Activated naive CD4-positive, alpha-beta T cell treated with anti-CD3 and anti-CD28 coated beads for 36 hours (primary cell): ENCODE results near the gene GATB. TPM values are rescaled to one million over a fixed set of nuclear protein-coding genes. Genes with fewer than 3 reads are reported as not detected.
A peak's percentile ranks its signal among the peaks of the same experiment; 100 is the strongest.

Source experiments
- CTCF ChIA-PET: fragments of 350-600 bp; sonication (Branson Sonifier 250); formaldehyde crosslinking; loops from one replicate; lab custom pipeline; 2021; ENCODE audit warnings: antibody characterized with exemption; lab: Charles Lee
- DNase-seq: peaks from one replicate; pipeline ENCODE4 v3.0.0-alpha.2; 2020
- H3K27ac Mint-ChIP-seq: one replicate; pipeline ENCODE4 v1.8.0; 2021; ENCODE audit warnings: mild to moderate bottlenecking, mixed read lengths
- H3K27me3 Mint-ChIP-seq: one replicate; pipeline ENCODE4 v1.8.0; 2021; ENCODE audit warnings: low read depth, mixed read lengths
- H3K36me3 Mint-ChIP-seq: one replicate; pipeline ENCODE4 v1.8.0; 2021; ENCODE audit warnings: low read depth, mixed read lengths
- H3K4me1 Mint-ChIP-seq: one replicate; pipeline ENCODE4 v1.8.0; 2021; ENCODE audit warnings: low read depth, mixed read lengths
- H3K4me3 Mint-ChIP-seq: one replicate; pipeline ENCODE4 v1.8.0; 2021; ENCODE audit warnings: mild to moderate bottlenecking, moderate library complexity, mixed read lengths
- H3K9me3 Mint-ChIP-seq: one replicate; pipeline ENCODE4 v1.8.0; 2021; ENCODE audit warnings: mixed read lengths
- intact Hi-C: fragments of 100-400 bp; cut with micrococcal nuclease; formaldehyde crosslinking; loops from one replicate; pipeline ENCODE4 v1.15.1; 2023
- total RNA-seq, 2 experiments: library from RNA; stranded (reverse); gene quantifications; one replicate each; pipeline ENCODE4 v1.2.3, GENCODE V29; 2021

Gene GATB
- total RNA-seq, 2 experiments from 2014 or later: 15.2 to 22.1 TPM

DNA sequence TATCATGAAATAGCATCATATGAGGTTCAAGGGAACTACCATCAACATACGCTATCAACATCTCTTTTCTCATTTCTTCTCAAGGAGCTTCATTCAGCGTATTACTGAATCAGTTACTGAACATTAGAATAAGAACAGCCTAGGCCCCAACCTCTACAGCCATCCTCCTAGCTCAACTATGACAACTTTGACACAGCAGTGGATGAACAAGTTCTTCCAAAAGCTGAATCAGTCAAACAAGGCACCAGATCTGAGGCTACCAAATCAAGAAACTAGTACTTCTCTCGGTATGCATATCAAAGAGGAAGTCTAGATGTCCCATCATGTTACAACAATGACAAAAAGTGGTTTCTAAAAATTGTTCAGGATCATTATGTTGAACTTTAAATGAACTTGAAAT, 57.4 kb downstream of the GATB start:
- intact Hi-C loops: no loop called here
- Mint-ChIP-seq H3K36me3 (peaks cover 31% of the 10 kb centered on the region), H3K9me3 (no peaks in the 10 kb centered on the region), H3K4me1 (peaks cover 3% of the 10 kb centered on the region), H3K27me3 (no peaks in the 10 kb centered on the region), H3K27ac (no peak overlapping the region), H3K4me3 (no peak overlapping the region)
- no peak for DNase-seq
- CTCF ChIA-PET: no interaction called here

DNA sequence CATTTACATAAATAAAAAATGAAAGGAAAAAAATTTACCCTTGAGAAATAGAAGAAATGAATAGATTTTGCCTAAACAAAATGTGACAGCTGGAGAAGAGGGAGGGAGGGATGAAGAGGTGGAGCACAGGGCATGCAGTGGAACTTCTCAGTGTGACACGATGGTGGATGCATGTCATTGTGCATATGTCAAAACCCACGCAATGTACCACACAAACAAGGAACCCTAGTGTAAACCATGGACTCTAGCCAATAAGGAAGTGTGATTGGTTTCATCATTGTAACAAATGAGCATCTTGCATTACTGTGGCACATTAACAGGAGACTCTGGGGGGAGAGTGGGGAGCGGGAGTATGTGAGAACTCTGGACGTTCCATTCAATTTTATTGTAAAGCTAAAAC, 58.6 kb downstream of the GATB start:
- CTCF ChIA-PET: no interaction called here
- no peaks in the 10 kb centered on the region for H3K27me3 Mint-ChIP-seq
- H3K27ac Mint-ChIP-seq: no peak overlapping the region
- H3K9me3 Mint-ChIP-seq: no peaks in the 10 kb centered on the region
- DNase-seq: no peak
- H3K36me3 Mint-ChIP-seq: peaks cover 36% of the 10 kb centered on the region
- H3K4me1 Mint-ChIP-seq: peaks cover 3% of the 10 kb centered on the region
- intact Hi-C loops: no loop called here
- no peak overlapping the region for H3K4me3 Mint-ChIP-seq

DNA sequence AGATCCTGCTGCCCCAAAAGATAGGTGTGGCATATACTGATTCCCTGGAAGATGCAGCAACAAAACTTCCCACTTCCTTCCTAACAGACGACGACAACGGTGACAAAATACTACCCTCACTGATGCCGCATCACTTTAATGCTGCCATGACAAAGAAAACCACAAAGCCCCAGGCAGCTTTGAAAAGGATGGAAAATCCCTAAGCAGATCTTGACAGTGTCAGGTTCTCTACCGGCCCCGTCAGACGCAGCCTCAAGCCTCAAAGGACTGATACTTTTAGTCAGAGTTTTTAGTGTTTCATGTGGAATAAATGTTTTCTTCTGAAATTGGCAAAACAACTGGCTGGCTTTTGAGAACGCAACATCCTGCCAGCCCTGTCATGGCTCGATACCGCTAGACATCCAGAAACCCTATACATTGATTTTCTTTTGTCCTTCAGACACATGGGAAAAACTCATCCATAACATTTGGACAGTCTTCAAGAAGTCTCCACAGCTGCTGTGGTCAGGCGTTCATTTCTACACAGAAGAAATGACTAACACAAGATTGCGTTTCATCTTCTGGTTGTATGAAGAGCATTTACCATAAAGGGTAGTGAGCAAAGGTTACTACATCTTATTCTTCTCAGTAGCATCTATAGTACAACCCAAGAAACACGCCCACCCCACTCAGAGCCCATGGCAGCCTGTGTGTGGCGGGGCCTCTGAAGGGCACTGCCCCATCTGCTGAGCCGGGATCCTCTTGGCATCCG, 60.1 kb downstream of the GATB start:
- peak overlapping the region; percentile 46 for H3K27ac Mint-ChIP-seq
- H3K27me3 Mint-ChIP-seq: no peaks in the 10 kb centered on the region
- DNase-seq: peak; percentile 57
- peaks cover 38% of the 10 kb centered on the region for H3K36me3 Mint-ChIP-seq
- intact Hi-C loops: no loop called here
- no peak overlapping the region for H3K4me3 Mint-ChIP-seq
- H3K4me1 Mint-ChIP-seq: peaks cover 3% of the 10 kb centered on the region
- CTCF ChIA-PET: no interaction called here
- H3K9me3 Mint-ChIP-seq: no peaks in the 10 kb centered on the region

GRCh38 chr4:151698213-151698612, 62.6 kb downstream of the GATB start:
- peaks cover 3% of the 10 kb centered on the region for H3K4me1 Mint-ChIP-seq
- intact Hi-C loops: no loop called here
- H3K36me3 Mint-ChIP-seq: peaks cover 32% of the 10 kb centered on the region
- H3K9me3 Mint-ChIP-seq: no peaks in the 10 kb centered on the region
- H3K27me3 Mint-ChIP-seq: no peaks in the 10 kb centered on the region
- H3K27ac Mint-ChIP-seq: no peak overlapping the region
- CTCF ChIA-PET: no interaction called here
- no peak overlapping the region for H3K4me3 Mint-ChIP-seq
- DNase-seq: no peak

DNA sequence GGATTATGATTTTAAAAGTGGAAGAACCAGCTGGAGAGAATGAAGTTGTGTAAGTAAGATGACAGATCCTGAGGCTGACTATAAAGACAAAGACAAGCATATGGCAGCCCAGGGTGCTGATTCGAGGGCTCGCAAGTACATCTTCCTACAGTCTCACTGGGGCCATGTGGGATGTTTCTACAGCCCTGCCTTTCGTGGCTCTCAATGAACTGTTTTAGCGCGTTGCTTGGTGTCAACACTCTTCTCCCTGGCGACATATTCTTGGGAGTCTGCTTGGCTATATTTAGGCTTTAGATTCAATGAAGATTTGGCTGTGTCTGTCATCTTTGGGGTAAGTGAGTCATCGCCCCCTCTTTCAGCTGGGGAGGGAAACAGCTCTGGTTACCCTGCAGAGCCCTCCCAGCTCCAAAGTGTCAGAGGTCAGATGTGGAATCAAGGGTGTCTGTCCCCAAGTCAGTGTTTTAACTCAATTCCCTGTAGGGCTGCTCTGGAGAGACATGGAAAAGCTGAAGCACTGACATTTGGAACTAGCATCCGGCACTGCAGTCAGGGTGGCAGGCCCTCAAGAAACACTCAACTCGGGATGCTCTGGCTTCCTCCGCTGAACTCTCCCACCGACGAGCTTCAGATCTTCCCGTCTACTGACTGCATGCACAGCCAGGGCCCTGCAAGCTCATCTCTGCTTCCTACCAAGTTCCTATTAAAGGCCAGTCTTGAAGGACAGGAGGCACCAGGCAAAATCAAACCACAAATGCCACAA, 65.7 kb downstream of the GATB start:
- CTCF ChIA-PET: no interaction called here

DNA sequence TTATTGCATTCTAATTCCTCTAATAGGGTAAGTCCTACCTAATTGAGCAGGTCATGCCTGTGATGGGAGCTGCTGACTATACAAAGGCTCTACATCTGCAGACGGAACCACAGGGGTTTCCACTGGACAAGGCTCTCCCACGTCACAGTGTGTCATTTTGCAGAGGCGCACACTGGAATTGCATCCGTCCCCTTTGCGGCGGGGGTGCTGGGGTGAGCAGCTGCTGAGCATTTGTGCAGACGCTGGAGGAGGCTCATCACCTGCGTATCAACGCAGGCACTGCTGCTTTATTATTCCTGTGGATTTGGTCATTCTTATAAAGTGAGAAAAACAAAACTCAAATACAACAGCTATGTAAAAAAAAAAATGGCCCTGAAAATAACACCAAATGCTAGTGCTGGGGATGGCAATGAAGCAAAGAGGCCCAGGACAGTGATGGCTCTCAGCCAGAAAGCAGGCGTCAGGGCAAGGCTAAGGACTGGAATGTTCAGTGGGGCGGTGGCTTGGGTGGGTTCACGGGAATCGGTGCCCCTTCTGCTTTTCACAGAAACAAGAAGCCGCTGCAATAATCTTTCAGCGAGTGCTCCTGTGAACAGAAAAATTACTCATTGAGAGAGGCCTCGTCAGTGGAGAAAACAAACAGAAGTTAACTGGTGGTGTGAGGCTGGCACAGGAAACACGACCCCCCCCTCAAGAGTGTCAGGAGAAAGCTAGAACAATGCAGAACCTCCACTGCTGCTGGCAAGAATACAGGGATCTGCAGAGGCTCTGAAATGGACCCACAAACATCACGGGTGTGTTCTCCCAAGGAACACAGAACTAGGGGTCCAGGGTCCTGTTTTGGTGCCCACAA, 67.8 kb downstream of the GATB start:
- H3K36me3 Mint-ChIP-seq: peaks cover 12% of the 10 kb centered on the region
- CTCF ChIA-PET: no interaction called here
- no peak for DNase-seq
- H3K27me3 Mint-ChIP-seq: no peaks in the 10 kb centered on the region
- H3K9me3 Mint-ChIP-seq: no peaks in the 10 kb centered on the region
- H3K4me3 Mint-ChIP-seq: no peak overlapping the region
- H3K27ac Mint-ChIP-seq: no peak overlapping the region
- intact Hi-C loops: no loop called here
- no peaks in the 10 kb centered on the region for H3K4me1 Mint-ChIP-seq

More for the DNA sequence above, 65.7 kb downstream of the GATB start:
- DNase-seq: no peak
- Mint-ChIP-seq H3K4me3 (no peak overlapping the region), H3K27me3 (no peaks in the 10 kb centered on the region), H3K27ac (no peak overlapping the region), H3K9me3 (no peaks in the 10 kb centered on the region), H3K4me1 (no peaks in the 10 kb centered on the region), H3K36me3 (peaks cover 16% of the 10 kb centered on the region)
- intact Hi-C loops: no loop called here

DNA sequence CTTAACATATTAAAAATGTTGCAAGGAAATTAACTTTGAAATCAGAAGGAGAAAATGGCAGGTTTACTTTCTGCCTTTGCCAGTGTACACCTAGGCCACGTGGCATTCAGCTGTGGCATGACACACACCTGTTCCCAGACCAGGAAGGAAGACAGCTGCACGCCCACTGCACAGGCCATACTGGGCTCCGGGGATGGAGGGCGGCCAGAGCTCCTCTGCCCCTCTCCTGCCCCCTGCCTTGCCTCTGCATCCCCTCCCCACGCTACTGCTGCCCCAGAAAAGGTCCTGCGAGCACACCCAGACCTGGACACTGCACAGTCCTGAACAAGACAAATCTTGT, 68.4 kb downstream of the GATB start:
- H3K9me3 Mint-ChIP-seq: no peaks in the 10 kb centered on the region
- H3K4me1 Mint-ChIP-seq: no peaks in the 10 kb centered on the region
- no peak for DNase-seq
- H3K27me3 Mint-ChIP-seq: no peaks in the 10 kb centered on the region
- CTCF ChIA-PET: interaction anchor here (0.8 kb wide), 1 partner anchor 110 kb away, joined by 3 read pairs; no protein-coding TSS in a partner anchor
- intact Hi-C loops: no loop called here
- no peak overlapping the region for H3K4me3 Mint-ChIP-seq
- H3K36me3 Mint-ChIP-seq: peaks cover 12% of the 10 kb centered on the region
- H3K27ac Mint-ChIP-seq: no peak overlapping the region

DNA sequence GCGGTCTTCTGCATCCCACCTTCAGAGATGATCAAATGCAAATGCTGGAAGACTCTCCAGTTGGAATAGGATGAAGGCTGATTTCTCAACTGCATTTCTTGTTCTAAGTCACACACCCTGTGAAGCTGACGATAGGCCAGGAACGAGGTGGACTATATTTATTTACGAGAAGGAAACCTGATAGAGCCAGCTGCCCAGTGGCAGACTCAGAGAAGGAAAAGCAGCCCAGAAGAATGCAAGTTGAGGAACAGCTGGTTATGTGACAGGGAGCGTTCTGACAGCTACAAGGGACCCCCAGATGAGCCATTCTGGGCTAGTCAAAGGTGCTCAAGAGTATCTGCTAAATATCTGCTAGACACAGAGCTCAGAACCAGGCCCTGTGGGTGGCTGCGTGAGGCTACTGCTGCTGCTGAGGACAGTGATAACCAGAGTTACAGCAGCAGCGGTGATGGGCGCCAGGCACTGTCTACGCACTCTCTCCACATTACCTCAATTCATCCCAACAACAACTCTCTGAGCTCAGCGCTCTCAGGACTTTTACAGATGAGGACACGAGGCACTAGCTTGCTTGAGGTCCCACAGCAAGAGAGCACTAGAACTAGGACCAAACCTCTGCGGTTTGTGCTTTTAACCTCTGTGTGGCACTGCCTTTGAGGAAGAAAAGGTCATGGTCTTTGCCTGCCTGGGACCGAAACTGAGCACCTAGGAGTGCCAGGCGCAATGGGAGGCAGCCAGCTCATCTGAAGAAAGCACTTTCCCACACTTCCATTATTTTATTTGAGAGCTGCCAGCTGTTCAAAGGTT, 69.0 kb downstream of the GATB start:
- H3K27me3 Mint-ChIP-seq: no peaks in the 10 kb centered on the region
- no peaks in the 10 kb centered on the region for H3K9me3 Mint-ChIP-seq
- H3K27ac Mint-ChIP-seq: no peak overlapping the region
- no peaks in the 10 kb centered on the region for H3K4me1 Mint-ChIP-seq
- DNase-seq: no peak
- intact Hi-C loops: no loop called here
- H3K4me3 Mint-ChIP-seq: no peak overlapping the region
- peaks cover 13% of the 10 kb centered on the region for H3K36me3 Mint-ChIP-seq
- CTCF ChIA-PET: interaction anchor here (0.8 kb wide), 1 partner anchor 110 kb away, joined by 3 read pairs; no protein-coding TSS in a partner anchor

DNA sequence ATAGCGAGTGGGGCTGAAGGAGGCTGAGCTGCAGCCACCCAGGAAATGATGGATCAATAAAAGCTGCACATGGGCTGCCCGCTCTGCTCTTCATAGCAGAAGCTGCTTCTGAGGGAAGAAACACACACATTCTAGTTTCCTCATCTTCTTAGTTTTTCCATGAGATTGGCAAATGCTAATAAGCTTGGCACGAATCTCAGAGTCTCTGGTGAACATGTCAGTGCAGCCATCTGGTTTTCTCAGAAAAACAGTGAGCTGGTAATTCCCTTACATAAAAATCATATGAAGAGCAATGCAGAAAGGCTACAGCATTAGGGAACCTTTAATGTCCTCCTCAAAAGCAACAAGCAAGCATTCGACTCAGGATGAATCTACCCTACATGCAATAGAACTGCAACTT, 69.9 kb downstream of the GATB start:
- no peaks in the 10 kb centered on the region for H3K9me3 Mint-ChIP-seq
- CTCF ChIA-PET: no interaction called here

GRCh38 chr4:151690164-151690870, 70.5 kb downstream of the GATB start:
- intact Hi-C loops: no loop called here
- H3K36me3 Mint-ChIP-seq: peaks cover 13% of the 10 kb centered on the region
- H3K27me3 Mint-ChIP-seq: no peaks in the 10 kb centered on the region
- no peak overlapping the region for H3K27ac Mint-ChIP-seq
- no peaks in the 10 kb centered on the region for H3K4me1 Mint-ChIP-seq
- no peak for DNase-seq
- CTCF ChIA-PET: no interaction called here
- H3K4me3 Mint-ChIP-seq: no peak overlapping the region
- H3K9me3 Mint-ChIP-seq: no peaks in the 10 kb centered on the region

More for the DNA sequence above, 69.9 kb downstream of the GATB start:
- Mint-ChIP-seq H3K36me3 (peaks cover 13% of the 10 kb centered on the region), H3K4me3 (no peak overlapping the region), H3K27ac (no peak overlapping the region), H3K4me1 (no peaks in the 10 kb centered on the region), H3K27me3 (no peaks in the 10 kb centered on the region)
- intact Hi-C loops: no loop called here
- no peak for DNase-seq

- H3K36me3 Mint-ChIP-seq: peaks cover 13% of the 10 kb centered on the region
- intact Hi-C loops: no loop called here
- DNase-seq: no peak
- H3K4me3 Mint-ChIP-seq: no peak overlapping the region
- CTCF ChIA-PET: no interaction called here
- H3K9me3 Mint-ChIP-seq: no peaks in the 10 kb centered on the region
- no peak overlapping the region for H3K27ac Mint-ChIP-seq
- no peaks in the 10 kb centered on the region for H3K27me3 Mint-ChIP-seq
- no peaks in the 10 kb centered on the region for H3K4me1 Mint-ChIP-seq
These were observed 71.4 kb downstream of the GATB start for GRCh38 chr4:151689211-151689991.
